HCT116 (cell line): Measurements from ENCODE around the gene UBE2H.

Source experiments
- EGR1 ChIP-seq: IDR thresholded peaks from 2 replicates; pipeline ENCODE4 v1.6.1; 2012; ENCODE audit warnings: low read depth
- EZH2 ChIP-seq: fragments of 200-600 bp; sonication (generic); IDR thresholded peaks from 2 replicates; pipeline ENCODE4 v1.6.1; 2017; ENCODE audit warnings: antibody characterized with exemption, mixed run types
- FOSL1 ChIP-seq: IDR thresholded peaks from 2 replicates; pipeline ENCODE4 v1.6.1; 2012; ENCODE audit warnings: low read depth
- POLR2A ChIP-seq: IDR thresholded peaks from 2 replicates; pipeline ENCODE4 v1.7.0; 2011; ENCODE audit warnings: borderline replicate concordance; ENCODE audit not compliant: insufficient read depth, insufficient read length; ENCODE audit errors: extremely low read depth
- RAD21 ChIP-seq: IDR thresholded peaks from 2 replicates; pipeline ENCODE4 v1.6.1; 2012; ENCODE audit warnings: low read depth, mild to moderate bottlenecking
- SIN3A ChIP-seq: IDR thresholded peaks from 2 replicates; pipeline ENCODE4 v1.6.1; 2012; ENCODE audit warnings: low read depth
- SP1 ChIP-seq: IDR thresholded peaks from 2 replicates; pipeline ENCODE4 v1.6.1; 2012; ENCODE audit warnings: low read depth
- SRF ChIP-seq: IDR thresholded peaks from 2 replicates; pipeline ENCODE4 v1.6.1; 2012; ENCODE audit warnings: low read depth
- ZFX ChIP-seq: fragments of 450-650 bp; IDR thresholded peaks from 2 replicates; pipeline ENCODE4 v1.6.1; 2017
- ZNF274 ChIP-seq: fragments of 200-500 bp; sonication (Bioruptor generic); IDR thresholded peaks from 2 replicates; pipeline ENCODE4 v1.6.1; 2014; ENCODE audit warnings: mild to moderate bottlenecking, low read depth, low read length, inconsistent platforms
- TF ChIP-seq, protein P1 (sequence below), 3 experiments: fragments of 200-600 bp in 1 of 3; sonication (generic) in 1 of 3; IDR thresholded peaks in 2 of 3; conservative IDR thresholded peaks in 1 of 3; 2 replicates each; pipeline ENCODE4 v1.5.1; 2012 to 2017; ENCODE audit warnings: low read depth in 2 of 3, low read length in 2 of 3, antibody characterized with exemption in 1 of 3, borderline replicate concordance in 1 of 3, control low read depth in 1 of 3, mild to moderate bottlenecking in 1 of 3, mixed read lengths in 1 of 3, mixed run types in 1 of 3, moderate library complexity in 1 of 3; ENCODE audit not compliant: insufficient read depth in 1 of 3
- TF ChIP-seq, protein P2 (sequence below): IDR thresholded peaks from 2 replicates; pipeline ENCODE4 v1.6.1; 2012; ENCODE audit warnings: low read depth
- TF ChIP-seq, protein P3 (sequence below): IDR thresholded peaks from 2 replicates; pipeline ENCODE4 v1.6.1; 2012

GRCh38 chr7:129877146-129877792 is 75.5 kb downstream of the UBE2H start:
- TF ChIP-seq, protein P1, sequence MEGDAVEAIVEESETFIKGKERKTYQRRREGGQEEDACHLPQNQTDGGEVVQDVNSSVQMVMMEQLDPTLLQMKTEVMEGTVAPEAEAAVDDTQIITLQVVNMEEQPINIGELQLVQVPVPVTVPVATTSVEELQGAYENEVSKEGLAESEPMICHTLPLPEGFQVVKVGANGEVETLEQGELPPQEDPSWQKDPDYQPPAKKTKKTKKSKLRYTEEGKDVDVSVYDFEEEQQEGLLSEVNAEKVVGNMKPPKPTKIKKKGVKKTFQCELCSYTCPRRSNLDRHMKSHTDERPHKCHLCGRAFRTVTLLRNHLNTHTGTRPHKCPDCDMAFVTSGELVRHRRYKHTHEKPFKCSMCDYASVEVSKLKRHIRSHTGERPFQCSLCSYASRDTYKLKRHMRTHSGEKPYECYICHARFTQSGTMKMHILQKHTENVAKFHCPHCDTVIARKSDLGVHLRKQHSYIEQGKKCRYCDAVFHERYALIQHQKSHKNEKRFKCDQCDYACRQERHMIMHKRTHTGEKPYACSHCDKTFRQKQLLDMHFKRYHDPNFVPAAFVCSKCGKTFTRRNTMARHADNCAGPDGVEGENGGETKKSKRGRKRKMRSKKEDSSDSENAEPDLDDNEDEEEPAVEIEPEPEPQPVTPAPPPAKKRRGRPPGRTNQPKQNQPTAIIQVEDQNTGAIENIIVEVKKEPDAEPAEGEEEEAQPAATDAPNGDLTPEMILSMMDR (IDR thresholded peaks at IDR 0.05 in 2 of 3, conservative IDR thresholded peaks at IDR 0.05 in 1 of 3; ENCODE audit: borderline replicate concordance in 1 of 3, insufficient read depth in 1 of 3, low read depth in 2 of 3, low read length in 2 of 3), result no peak
- TF ChIP-seq, protein P2, sequence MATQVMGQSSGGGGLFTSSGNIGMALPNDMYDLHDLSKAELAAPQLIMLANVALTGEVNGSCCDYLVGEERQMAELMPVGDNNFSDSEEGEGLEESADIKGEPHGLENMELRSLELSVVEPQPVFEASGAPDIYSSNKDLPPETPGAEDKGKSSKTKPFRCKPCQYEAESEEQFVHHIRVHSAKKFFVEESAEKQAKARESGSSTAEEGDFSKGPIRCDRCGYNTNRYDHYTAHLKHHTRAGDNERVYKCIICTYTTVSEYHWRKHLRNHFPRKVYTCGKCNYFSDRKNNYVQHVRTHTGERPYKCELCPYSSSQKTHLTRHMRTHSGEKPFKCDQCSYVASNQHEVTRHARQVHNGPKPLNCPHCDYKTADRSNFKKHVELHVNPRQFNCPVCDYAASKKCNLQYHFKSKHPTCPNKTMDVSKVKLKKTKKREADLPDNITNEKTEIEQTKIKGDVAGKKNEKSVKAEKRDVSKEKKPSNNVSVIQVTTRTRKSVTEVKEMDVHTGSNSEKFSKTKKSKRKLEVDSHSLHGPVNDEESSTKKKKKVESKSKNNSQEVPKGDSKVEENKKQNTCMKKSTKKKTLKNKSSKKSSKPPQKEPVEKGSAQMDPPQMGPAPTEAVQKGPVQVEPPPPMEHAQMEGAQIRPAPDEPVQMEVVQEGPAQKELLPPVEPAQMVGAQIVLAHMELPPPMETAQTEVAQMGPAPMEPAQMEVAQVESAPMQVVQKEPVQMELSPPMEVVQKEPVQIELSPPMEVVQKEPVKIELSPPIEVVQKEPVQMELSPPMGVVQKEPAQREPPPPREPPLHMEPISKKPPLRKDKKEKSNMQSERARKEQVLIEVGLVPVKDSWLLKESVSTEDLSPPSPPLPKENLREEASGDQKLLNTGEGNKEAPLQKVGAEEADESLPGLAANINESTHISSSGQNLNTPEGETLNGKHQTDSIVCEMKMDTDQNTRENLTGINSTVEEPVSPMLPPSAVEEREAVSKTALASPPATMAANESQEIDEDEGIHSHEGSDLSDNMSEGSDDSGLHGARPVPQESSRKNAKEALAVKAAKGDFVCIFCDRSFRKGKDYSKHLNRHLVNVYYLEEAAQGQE, result no peak
- TF ChIP-seq POLR2A (no peak), ZFX (no peak), SRF (no peak), EGR1 (no peak), SIN3A (no peak), EZH2 (no peak), RAD21 (no peak), FOSL1 (no peak), ZNF274 (no peak), SP1 (no peak)
- TF ChIP-seq, protein P3, sequence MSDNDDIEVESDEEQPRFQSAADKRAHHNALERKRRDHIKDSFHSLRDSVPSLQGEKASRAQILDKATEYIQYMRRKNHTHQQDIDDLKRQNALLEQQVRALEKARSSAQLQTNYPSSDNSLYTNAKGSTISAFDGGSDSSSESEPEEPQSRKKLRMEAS, result no peak
